Ovary (tissue), 3 donors: Measurements from ENCODE around the gene ATP5PO.

ENCODE experiments used
- EP300 ChIP-seq: sonication (generic); formaldehyde crosslinking; IDR thresholded peaks from one replicate; pipeline ENCODE4 v1.6.1; 2017; ENCODE audit warnings: antibody characterized with exemption
- POLR2A ChIP-seq: fragments of 450-650 bp; IDR thresholded peaks from one replicate; pipeline ENCODE4 v1.6.1; 2017; ENCODE audit warnings: antibody characterized with exemption, mild to moderate bottlenecking, moderate library complexity
- TF ChIP-seq, protein P1 (sequence below), 3 donors: fragments of 450-650 bp in 2 of 3; fragments of 200-600 bp in 1 of 3; IDR thresholded peaks; one replicate each; pipeline versions ENCODE4 v1.5.1 to v1.8.0; 2016 to 2022; ENCODE audit warnings: antibody characterized with exemption in 3 of 3, mild to moderate bottlenecking in 1 of 3
- donor health status: DM: no; HTN: no; CAD: no.

- TF ChIP-seq, protein P1, sequence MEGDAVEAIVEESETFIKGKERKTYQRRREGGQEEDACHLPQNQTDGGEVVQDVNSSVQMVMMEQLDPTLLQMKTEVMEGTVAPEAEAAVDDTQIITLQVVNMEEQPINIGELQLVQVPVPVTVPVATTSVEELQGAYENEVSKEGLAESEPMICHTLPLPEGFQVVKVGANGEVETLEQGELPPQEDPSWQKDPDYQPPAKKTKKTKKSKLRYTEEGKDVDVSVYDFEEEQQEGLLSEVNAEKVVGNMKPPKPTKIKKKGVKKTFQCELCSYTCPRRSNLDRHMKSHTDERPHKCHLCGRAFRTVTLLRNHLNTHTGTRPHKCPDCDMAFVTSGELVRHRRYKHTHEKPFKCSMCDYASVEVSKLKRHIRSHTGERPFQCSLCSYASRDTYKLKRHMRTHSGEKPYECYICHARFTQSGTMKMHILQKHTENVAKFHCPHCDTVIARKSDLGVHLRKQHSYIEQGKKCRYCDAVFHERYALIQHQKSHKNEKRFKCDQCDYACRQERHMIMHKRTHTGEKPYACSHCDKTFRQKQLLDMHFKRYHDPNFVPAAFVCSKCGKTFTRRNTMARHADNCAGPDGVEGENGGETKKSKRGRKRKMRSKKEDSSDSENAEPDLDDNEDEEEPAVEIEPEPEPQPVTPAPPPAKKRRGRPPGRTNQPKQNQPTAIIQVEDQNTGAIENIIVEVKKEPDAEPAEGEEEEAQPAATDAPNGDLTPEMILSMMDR (IDR thresholded peaks at IDR 0.05) = no peak
- TF ChIP-seq POLR2A (no peak), EP300 (no peak)
Measured at GRCh38 chr21:33869873-33870272, 45.7 kb downstream of the ATP5PO start.
